ENCODE measurements around the gene SACM1L.
"Not testable (repeated sequence)": the region's sequence is repeated elsewhere in the genome, so short reads cannot be mapped to it uniquely, and the experiment has no call there.

The SACM1L gene

GRCh38 chr3:45670436-45670835, 18.8 kb upstream of the SACM1L start:
- DNase-seq, result no peak

- DNase-seq, result no peak
Observed at GRCh38 chr3:45670991-45671390, 18.2 kb upstream of the SACM1L start.

GRCh38 chr3:45673273-45673672, 15.9 kb upstream of the SACM1L start:
- no peak for DNase-seq

- DNase-seq, result no peak
Observed at GRCh38 chr3:45676325-45677032, 12.7 kb upstream of the SACM1L start.

GRCh38 chr3:45677033-45677446, 12.2 kb upstream of the SACM1L start:
- no peak for DNase-seq

GRCh38 chr3:45677841-45678240, 11.4 kb upstream of the SACM1L start:
- DNase-seq, result no peak

- no peak for DNase-seq
Observed at GRCh38 chr3:45679805-45680204, 9.4 kb upstream of the SACM1L start.

- no peak for DNase-seq
Observed at GRCh38 chr3:45681221-45681620, 8.0 kb upstream of the SACM1L start.

- DNase-seq, result no peak
Observed at GRCh38 chr3:45681846-45682245, 7.3 kb upstream of the SACM1L start.

- DNase-seq, result no peak
Observed at GRCh38 chr3:45682311-45682710, 6.9 kb upstream of the SACM1L start.

GRCh38 chr3:45682786-45683185, 6.4 kb upstream of the SACM1L start:
- no peak for DNase-seq

GRCh38 chr3:45683417-45684326, 5.5 kb upstream of the SACM1L start:
- no peak for DNase-seq

GRCh38 chr3:45684327-45684892, 4.8 kb upstream of the SACM1L start:
- no peak for DNase-seq

- not testable (repeated sequence) for DNase-seq
Observed at GRCh38 chr3:45685722-45686121, 3.5 kb upstream of the SACM1L start.

GRCh38 chr3:45686850-45687249, 2.3 kb upstream of the SACM1L start:
- no peak for DNase-seq

- no peak for DNase-seq
Observed at GRCh38 chr3:45687828-45688193, 1.4 kb upstream of the SACM1L start.

- no peak for DNase-seq
Observed at GRCh38 chr3:45688194-45688881, 858 bp upstream of the SACM1L start.

GRCh38 chr3:45689787-45690145, 570 bp downstream of the SACM1L start:
- DNase-seq, result no peak

- no peak for DNase-seq
Observed at GRCh38 chr3:45690336-45691035, 1.3 kb downstream of the SACM1L start.

- no peak for DNase-seq
Observed at GRCh38 chr3:45691842-45692241, 2.6 kb downstream of the SACM1L start.

GRCh38 chr3:45692866-45693265, 3.7 kb downstream of the SACM1L start:
- DNase-seq, result no peak

GRCh38 chr3:45693941-45694521, 4.8 kb downstream of the SACM1L start:
- DNase-seq, result no peak

Measured in NCI-H510A (cell line).